ENCODE results near the gene SIVA1.

- TF ChIP-seq CTCF (IDR thresholded peaks at IDR 0.05; ENCODE audit: insufficient read depth, low read length, poor library complexity, severe bottlenecking): no peak
- no peak for TF ChIP-seq EZH2phosphoT487 (conservative IDR thresholded peaks at IDR 0.05; ENCODE audit: low read length)
Measured at GRCh38 chr14:104784846-104785707, 32.1 kb downstream of the SIVA1 start.

All from SU-DHL-6 (cell line).